ENCODE data around the gene CCNL2.

Gene CCNL2

DNA sequence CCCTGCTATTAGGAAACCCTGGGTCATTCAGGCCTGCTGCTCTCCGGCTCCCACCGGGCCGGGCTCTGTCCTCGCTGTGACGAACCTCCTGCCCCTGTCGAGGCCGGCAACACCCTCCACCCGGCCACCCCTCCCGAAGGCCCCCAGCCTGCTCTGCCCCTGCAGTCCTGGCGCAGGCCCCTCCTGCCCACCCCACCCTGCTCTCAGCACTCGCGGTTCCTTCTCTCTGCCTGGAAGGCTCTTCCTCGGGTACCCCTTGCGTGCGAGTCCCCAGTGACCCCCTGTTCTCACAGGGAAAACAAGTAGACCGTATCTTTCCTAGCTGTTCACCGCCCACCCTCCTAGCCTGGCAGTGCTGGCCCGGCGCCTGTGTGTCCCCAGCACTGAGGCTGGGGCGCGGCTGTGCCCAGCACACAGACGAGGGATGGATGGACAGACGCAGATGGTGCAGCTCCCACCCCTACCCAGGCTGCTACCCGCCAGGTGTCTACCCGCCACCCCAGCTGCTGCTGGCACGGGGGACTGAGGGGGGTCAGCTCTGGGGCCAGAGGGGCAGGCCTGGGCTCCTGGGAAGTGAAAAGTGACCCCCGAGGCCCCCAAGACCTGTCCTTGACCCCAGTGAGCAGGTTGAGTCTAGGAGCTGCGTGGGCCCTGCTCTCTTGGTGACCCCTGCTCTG is 33.3 kb upstream of the CCNL2 start:
- DNase-seq (ENCODE audit: low read depth in 1 of 2, low spot score in 1 of 2): no peak
- no peak overlapping the region for H3K4me3 ChIP-seq (replicated peaks; ENCODE audit: insufficient read depth, low read length)
- TF ChIP-seq, protein P1, sequence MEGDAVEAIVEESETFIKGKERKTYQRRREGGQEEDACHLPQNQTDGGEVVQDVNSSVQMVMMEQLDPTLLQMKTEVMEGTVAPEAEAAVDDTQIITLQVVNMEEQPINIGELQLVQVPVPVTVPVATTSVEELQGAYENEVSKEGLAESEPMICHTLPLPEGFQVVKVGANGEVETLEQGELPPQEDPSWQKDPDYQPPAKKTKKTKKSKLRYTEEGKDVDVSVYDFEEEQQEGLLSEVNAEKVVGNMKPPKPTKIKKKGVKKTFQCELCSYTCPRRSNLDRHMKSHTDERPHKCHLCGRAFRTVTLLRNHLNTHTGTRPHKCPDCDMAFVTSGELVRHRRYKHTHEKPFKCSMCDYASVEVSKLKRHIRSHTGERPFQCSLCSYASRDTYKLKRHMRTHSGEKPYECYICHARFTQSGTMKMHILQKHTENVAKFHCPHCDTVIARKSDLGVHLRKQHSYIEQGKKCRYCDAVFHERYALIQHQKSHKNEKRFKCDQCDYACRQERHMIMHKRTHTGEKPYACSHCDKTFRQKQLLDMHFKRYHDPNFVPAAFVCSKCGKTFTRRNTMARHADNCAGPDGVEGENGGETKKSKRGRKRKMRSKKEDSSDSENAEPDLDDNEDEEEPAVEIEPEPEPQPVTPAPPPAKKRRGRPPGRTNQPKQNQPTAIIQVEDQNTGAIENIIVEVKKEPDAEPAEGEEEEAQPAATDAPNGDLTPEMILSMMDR (IDR thresholded peaks at IDR 0.05; ENCODE audit: insufficient read depth, low read length): no peak
- TF ChIP-seq SPI1 (IDR thresholded peaks at IDR 0.05; ENCODE audit: borderline replicate concordance, low read depth) (no peak), POLR2AphosphoS5 (IDR thresholded peaks at IDR 0.05; ENCODE audit: low read depth) (no peak), GABPA (IDR thresholded peaks at IDR 0.05; ENCODE audit: low read depth) (no peak)
- TF ChIP-seq, protein P2, sequence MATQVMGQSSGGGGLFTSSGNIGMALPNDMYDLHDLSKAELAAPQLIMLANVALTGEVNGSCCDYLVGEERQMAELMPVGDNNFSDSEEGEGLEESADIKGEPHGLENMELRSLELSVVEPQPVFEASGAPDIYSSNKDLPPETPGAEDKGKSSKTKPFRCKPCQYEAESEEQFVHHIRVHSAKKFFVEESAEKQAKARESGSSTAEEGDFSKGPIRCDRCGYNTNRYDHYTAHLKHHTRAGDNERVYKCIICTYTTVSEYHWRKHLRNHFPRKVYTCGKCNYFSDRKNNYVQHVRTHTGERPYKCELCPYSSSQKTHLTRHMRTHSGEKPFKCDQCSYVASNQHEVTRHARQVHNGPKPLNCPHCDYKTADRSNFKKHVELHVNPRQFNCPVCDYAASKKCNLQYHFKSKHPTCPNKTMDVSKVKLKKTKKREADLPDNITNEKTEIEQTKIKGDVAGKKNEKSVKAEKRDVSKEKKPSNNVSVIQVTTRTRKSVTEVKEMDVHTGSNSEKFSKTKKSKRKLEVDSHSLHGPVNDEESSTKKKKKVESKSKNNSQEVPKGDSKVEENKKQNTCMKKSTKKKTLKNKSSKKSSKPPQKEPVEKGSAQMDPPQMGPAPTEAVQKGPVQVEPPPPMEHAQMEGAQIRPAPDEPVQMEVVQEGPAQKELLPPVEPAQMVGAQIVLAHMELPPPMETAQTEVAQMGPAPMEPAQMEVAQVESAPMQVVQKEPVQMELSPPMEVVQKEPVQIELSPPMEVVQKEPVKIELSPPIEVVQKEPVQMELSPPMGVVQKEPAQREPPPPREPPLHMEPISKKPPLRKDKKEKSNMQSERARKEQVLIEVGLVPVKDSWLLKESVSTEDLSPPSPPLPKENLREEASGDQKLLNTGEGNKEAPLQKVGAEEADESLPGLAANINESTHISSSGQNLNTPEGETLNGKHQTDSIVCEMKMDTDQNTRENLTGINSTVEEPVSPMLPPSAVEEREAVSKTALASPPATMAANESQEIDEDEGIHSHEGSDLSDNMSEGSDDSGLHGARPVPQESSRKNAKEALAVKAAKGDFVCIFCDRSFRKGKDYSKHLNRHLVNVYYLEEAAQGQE (IDR thresholded peaks at IDR 0.05; ENCODE audit: insufficient replicate concordance, low read depth): no peak
- no peak overlapping the region for H3K27ac ChIP-seq (replicated peaks)
- H3K27me3 ChIP-seq (ENCODE audit: insufficient read depth, poor library complexity, severe bottlenecking): peaks cover 24% of the 10 kb centered on the region

DNA sequence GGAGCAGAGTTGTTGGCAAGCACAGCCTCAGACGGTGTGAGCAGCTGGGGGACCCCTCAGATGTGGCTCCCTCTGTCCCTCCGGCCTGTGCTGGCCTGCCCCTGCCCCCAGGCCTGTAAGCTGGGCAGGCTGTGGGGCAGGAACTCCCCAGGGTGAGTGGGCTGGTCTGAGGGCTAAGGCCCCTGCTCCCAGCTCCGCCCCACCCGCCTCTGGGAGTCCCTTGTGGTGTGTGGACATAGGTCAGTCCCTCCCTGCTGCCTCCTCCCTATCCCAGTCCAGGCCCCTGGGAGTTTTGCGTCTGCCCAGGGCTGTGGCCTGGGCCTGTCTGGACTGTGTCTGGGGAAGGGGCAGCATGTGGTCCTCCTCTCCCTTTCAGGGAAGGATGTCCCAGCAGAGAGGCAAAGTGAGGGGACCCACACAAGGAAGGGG is 32.7 kb upstream of the CCNL2 start:
- no peak overlapping the region for H3K27ac ChIP-seq (replicated peaks)
- H3K4me3 ChIP-seq (replicated peaks; ENCODE audit: insufficient read depth, low read length): no peak overlapping the region
- DNase-seq (ENCODE audit: low read depth in 1 of 2, low spot score in 1 of 2): no peak
- H3K27me3 ChIP-seq (ENCODE audit: insufficient read depth, poor library complexity, severe bottlenecking): peaks cover 27% of the 10 kb centered on the region
- TF ChIP-seq GABPA (IDR thresholded peaks at IDR 0.05; ENCODE audit: low read depth) (no peak), POLR2AphosphoS5 (IDR thresholded peaks at IDR 0.05; ENCODE audit: low read depth) (no peak), SPI1 (IDR thresholded peaks at IDR 0.05; ENCODE audit: borderline replicate concordance, low read depth) (no peak)
- TF ChIP-seq, protein P2 (IDR thresholded peaks at IDR 0.05; ENCODE audit: insufficient replicate concordance, low read depth): no peak
- TF ChIP-seq, protein P1 (IDR thresholded peaks at IDR 0.05; ENCODE audit: insufficient read depth, low read length): no peak

DNA sequence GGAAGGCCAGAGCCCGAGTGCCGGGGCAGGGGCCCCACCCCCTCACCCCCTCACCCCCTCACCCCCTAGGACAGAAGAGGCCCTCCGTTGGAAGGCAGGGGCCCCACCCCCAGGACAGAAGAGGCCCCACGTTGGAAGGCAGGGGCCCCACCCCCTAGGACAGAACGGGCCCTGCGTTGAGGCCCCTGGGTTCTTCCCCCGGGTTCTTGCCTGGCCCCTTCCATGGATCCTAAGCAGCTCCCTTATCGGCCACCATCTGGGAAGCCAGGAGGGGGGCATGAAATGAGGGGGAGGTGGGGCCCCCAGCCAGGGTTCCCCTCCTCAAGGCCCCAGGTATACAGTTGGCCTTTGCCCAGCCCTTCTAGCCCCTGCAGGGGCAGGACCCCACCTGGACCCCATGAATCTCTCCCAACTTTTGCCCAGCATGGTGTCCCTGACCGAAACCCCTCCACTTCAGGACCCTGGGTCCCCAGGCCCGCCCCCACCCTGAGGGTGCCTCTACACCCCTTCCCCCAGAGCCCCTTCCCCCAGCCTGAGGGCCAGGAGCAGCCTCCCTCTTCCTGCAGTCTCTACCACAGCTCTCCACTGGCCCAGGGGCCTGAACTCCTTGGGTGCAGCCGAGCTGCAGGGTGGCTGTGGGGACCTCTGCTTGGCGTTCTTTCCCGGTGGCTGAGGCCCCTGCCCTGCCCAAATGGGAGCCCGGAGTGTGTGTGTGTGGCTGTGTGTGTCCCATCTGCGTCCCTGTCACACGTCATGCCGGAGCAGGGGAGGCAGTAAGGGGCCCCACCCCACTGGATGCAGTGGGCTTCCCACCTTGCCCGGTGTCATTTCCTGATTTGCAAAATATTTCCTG is 32.1 kb upstream of the CCNL2 start:
- no peak for DNase-seq (ENCODE audit: low read depth in 1 of 2, low spot score in 1 of 2)
- Histone ChIP-seq H3K27me3 (ENCODE audit: insufficient read depth, poor library complexity, severe bottlenecking) (peaks cover 31% of the 10 kb centered on the region), H3K27ac (replicated peaks) (no peak overlapping the region), H3K4me3 (replicated peaks; ENCODE audit: insufficient read depth, low read length) (no peak overlapping the region)
- no peak for TF ChIP-seq POLR2AphosphoS5 (IDR thresholded peaks at IDR 0.05; ENCODE audit: low read depth)
- TF ChIP-seq, protein P1 (IDR thresholded peaks at IDR 0.05; ENCODE audit: insufficient read depth, low read length): no peak
- TF ChIP-seq GABPA (IDR thresholded peaks at IDR 0.05; ENCODE audit: low read depth): no peak
- TF ChIP-seq, protein P2 (IDR thresholded peaks at IDR 0.05; ENCODE audit: insufficient replicate concordance, low read depth): no peak
- TF ChIP-seq SPI1 (IDR thresholded peaks at IDR 0.05; ENCODE audit: borderline replicate concordance, low read depth): no peak

All from HL-60 (cell line).